Measurements from ENCODE around the gene EYA4. TPM values are rescaled to one million over a fixed set of nuclear protein-coding genes. Genes with fewer than 3 reads are reported as not detected.
A peak's percentile ranks its signal among the peaks of the same experiment; 100 is the strongest.

The EYA4 gene
- total RNA-seq, 1 donor from 2014 or later, result 15.4 TPM

GRCh38 chr6:133567636-133568035 is 326.5 kb downstream of the EYA4 start:
- no peak for TF ChIP-seq CTCF (IDR thresholded peaks at IDR 0.05; ENCODE audit: borderline replicate concordance)
- intact Hi-C loops (cut with micrococcal nuclease), result loop anchor here (5.0 kb wide), 2 partner anchors 270 to 355 kb away; no protein-coding TSS in a partner anchor

GRCh38 chr6:133568970-133569889 is 328.1 kb downstream of the EYA4 start:
- Histone ChIP-seq H3K27ac (replicated peaks) (peak overlapping the region; percentile 41), H3K36me3 (no peaks in the 10 kb centered on the region), H3K27me3 (ENCODE audit: low read depth) (no peaks in the 10 kb centered on the region), H3K9me3 (replicated peaks) (no peaks in the 10 kb centered on the region), H3K4me3 (peak overlapping the region; percentile 58), H3K4me1 (peaks cover 6% of the 10 kb centered on the region)
- peak; percentile 91 for TF ChIP-seq CTCF (IDR thresholded peaks at IDR 0.05; ENCODE audit: borderline replicate concordance)
- intact Hi-C loops (cut with micrococcal nuclease), result loop anchor here (5.0 kb wide), 2 partner anchors 268 to 353 kb away; no protein-coding TSS in a partner anchor
- DNase-seq, result no peak

More at GRCh38 chr6:133567636-133568035, 326.5 kb downstream of the EYA4 start:
- no peak overlapping the region for H3K27ac ChIP-seq (replicated peaks)
- H3K4me1 ChIP-seq, result peaks cover 6% of the 10 kb centered on the region
- no peaks in the 10 kb centered on the region for H3K9me3 ChIP-seq (replicated peaks)
- DNase-seq, result no peak
- no peaks in the 10 kb centered on the region for H3K27me3 ChIP-seq (ENCODE audit: low read depth)
- no peak overlapping the region for H3K4me3 ChIP-seq
- no peaks in the 10 kb centered on the region for H3K36me3 ChIP-seq

- H3K36me3 ChIP-seq, result no peaks in the 10 kb centered on the region
- no peak for TF ChIP-seq CTCF (IDR thresholded peaks at IDR 0.05; ENCODE audit: borderline replicate concordance)
- H3K27me3 ChIP-seq (ENCODE audit: low read depth), result no peaks in the 10 kb centered on the region
- intact Hi-C loops (cut with micrococcal nuclease), result no loop called here
- H3K4me1 ChIP-seq, result peaks cover 6% of the 10 kb centered on the region
- H3K9me3 ChIP-seq (replicated peaks), result no peaks in the 10 kb centered on the region
- no peak for DNase-seq
- H3K4me3 ChIP-seq, result no peak overlapping the region
- H3K27ac ChIP-seq (replicated peaks), result no peak overlapping the region
These were observed 330.5 kb downstream of the EYA4 start for GRCh38 chr6:133571681-133572080.

- TF ChIP-seq CTCF (IDR thresholded peaks at IDR 0.05; ENCODE audit: borderline replicate concordance), result no peak
- no peaks in the 10 kb centered on the region for H3K36me3 ChIP-seq
- no peak overlapping the region for H3K4me3 ChIP-seq
- intact Hi-C loops (cut with micrococcal nuclease), result no loop called here
- peaks cover 16% of the 10 kb centered on the region for H3K9me3 ChIP-seq (replicated peaks)
- no peaks in the 10 kb centered on the region for H3K4me1 ChIP-seq
- H3K27ac ChIP-seq (replicated peaks), result no peak overlapping the region
- DNase-seq, result no peak
- no peaks in the 10 kb centered on the region for H3K27me3 ChIP-seq (ENCODE audit: low read depth)
These were observed 336.7 kb downstream of the EYA4 start for GRCh38 chr6:133577851-133578250.

Data from left ventricle myocardium inferior (tissue), 1 donor.